Sigmoid colon (tissue), 4 donors: ENCODE measurements around the gene FCHO1.

Experiments
- EP300 ChIP-seq, 4 donors: sonication (generic); formaldehyde crosslinking; IDR thresholded peaks; one replicate each; pipeline ENCODE4 v1.6.1; 2017; ENCODE audit warnings: antibody characterized with exemption in 4 of 4
- POLR2A ChIP-seq, 2 donors: fragments of 450-650 bp; IDR thresholded peaks; one replicate each; pipeline ENCODE4 v1.6.1; 2016; ENCODE audit warnings: antibody characterized with exemption in 2 of 2, mild to moderate bottlenecking in 2 of 2, moderate library complexity in 2 of 2
- TF ChIP-seq, protein P1 (sequence below), 4 experiments: fragments of 450-650 bp in 3 of 4; fragments of 200-600 bp in 1 of 4; IDR thresholded peaks; one replicate each; pipeline ENCODE4 v1.5.1; 2016 to 2019; ENCODE audit warnings: antibody characterized with exemption in 4 of 4, mild to moderate bottlenecking in 3 of 4, moderate library complexity in 2 of 4

DNA sequence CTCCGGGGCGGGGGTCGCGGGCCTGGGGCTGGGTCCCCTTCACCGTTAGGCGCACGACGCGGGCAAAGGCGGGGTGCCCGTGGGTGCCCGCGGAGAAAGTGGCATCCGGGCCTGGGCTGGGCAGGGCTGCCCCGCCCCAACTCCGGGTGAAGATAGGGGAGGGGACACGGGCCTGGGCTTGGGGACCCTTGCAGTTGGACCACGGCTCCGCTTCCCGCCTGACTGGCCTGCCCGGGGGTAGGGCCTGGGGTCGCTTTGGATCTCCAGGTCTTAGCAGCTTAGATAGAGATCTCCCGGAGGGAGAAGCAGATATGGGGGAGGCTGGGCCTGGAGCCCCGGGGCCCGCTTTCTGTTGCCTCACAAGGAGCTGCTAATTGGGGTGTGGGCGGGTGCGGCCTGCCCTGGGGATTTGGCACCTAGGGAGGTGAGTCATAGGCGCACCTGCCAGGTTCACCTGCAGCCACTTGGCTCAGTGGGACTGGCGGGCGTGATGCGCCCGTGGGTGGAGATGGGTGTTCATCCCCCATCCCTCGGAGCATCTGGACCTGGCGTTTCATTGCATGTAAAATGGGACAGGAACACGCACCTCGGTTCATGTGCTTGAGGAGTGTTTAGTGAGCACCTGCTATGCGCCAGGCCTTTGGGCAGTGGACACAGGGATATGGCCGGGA, 31.4 kb upstream of the FCHO1 start:
- TF ChIP-seq, protein P1, sequence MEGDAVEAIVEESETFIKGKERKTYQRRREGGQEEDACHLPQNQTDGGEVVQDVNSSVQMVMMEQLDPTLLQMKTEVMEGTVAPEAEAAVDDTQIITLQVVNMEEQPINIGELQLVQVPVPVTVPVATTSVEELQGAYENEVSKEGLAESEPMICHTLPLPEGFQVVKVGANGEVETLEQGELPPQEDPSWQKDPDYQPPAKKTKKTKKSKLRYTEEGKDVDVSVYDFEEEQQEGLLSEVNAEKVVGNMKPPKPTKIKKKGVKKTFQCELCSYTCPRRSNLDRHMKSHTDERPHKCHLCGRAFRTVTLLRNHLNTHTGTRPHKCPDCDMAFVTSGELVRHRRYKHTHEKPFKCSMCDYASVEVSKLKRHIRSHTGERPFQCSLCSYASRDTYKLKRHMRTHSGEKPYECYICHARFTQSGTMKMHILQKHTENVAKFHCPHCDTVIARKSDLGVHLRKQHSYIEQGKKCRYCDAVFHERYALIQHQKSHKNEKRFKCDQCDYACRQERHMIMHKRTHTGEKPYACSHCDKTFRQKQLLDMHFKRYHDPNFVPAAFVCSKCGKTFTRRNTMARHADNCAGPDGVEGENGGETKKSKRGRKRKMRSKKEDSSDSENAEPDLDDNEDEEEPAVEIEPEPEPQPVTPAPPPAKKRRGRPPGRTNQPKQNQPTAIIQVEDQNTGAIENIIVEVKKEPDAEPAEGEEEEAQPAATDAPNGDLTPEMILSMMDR (IDR thresholded peaks at IDR 0.05), result no peak
- TF ChIP-seq EP300 (IDR thresholded peaks at IDR 0.05) (no peak), POLR2A (IDR thresholded peaks at IDR 0.05) (no peak)
